Fibroblast of gingiva (primary cell): ENCODE results near the gene TUFT1.
"Not testable (repeated sequence)": the region's sequence is repeated elsewhere in the genome, so short reads cannot be mapped to it uniquely, and the experiment has no call there.

ENCODE experiments used
- DNase-seq: peaks from one replicate; pipeline ENCODE4 v3.0.0-alpha.2; 2011; ENCODE audit warnings: low read depth

TUFT1 gene

DNA sequence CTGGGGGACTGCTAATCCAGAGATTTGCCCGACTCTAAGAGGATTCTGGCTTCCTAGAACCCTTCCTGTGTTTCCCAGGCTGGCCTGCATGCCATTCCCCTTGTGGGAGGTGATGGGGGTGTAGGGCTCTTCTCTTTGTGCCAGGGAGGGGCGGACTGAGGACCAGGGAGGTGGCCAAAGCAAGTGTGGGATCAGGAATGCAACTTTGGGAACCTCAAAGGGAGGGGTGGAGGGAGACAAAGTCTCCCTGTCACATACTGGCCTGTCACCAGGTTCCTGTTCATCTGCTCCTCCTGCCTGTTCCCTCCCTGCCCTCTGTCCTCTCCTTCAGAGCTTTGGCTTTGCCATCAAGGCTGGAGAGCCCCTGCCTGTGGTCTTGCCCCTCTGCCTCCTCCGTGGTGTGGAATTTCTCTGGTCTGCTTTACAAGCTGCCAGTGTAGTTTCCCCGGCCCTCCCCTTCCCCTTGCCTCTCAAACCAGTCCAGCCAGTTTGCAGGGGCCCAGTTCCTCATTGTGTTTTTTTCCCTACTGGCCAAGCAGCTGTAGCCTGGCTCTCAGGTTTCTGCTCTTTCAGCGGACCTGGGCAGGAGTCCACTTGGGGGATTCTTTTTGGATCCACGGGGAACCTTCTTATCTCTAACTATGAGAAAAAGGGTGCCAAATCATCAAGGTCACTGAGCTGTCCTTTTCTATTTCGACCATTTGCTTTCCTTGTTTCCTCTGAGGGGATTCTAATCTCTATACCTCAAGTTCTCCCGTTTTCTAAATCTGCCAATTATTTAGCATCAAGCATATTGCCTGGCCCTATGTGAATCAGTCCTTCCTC lies 27.1 kb upstream of the TUFT1 start:
- DNase-seq = no peak

- no peak for DNase-seq
Observed at GRCh38 chr1:151513626-151514121, 26.4 kb upstream of the TUFT1 start.

DNA sequence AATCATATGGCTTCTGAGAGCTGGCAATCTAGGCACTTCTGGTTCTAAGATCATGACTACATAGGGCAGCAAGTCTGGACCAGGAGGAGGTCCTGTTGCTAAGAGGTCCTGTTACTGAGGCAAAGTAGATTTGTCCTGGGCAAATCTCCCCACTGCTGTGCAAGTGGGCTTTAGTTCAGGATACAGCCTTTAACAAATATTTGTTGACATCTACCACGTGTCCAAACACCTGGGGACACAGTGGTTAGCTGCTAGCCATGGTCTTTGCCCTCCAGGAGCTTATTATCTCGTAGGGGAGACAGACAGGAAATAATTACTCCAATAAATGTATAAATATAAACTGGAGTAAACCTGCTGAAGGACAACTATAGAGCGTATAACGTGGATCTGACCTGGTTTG lies 25.7 kb upstream of the TUFT1 start:
- DNase-seq = no peak

DNA sequence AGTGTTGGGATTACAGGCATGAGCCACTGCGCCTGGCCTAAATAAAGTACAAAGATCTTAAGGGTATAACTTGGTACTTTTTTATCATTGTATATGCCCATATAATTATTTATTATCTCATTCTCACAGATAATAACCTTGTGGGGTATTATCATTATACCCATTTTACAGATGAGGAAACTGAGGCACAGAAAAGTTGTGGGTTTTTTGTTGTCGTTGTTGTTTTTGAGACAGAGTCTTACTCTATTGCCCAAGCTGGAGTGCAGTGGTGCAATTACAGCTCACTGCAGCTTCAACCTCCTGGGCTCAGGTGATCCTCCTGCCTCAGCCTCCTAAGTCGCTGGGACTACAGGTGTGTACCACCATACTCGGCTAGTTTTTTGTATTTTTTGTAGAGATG lies 24.8 kb upstream of the TUFT1 start:
- DNase-seq = no peak

GRCh38 chr1:151516031-151516511 lies 24.0 kb upstream of the TUFT1 start:
- no peak for DNase-seq

DNA sequence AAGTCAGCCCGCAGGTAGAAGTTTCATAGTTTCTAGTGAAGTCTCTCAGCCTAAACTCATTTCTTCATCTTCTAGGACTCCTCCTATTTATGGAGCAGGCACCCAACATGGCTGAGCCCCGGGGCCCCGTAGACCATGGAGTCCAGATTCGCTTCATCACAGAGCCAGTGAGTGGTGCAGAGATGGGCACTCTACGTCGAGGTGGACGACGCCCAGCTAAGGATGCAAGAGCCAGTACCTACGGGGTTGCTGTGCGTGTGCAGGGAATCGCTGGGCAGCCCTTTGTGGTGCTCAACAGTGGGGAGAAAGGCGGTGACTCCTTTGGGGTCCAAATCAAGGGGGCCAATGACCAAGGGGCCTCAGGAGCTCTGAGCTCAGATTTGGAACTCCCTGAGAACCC lies 21.7 kb upstream of the TUFT1 start:
- no peak for DNase-seq

DNA sequence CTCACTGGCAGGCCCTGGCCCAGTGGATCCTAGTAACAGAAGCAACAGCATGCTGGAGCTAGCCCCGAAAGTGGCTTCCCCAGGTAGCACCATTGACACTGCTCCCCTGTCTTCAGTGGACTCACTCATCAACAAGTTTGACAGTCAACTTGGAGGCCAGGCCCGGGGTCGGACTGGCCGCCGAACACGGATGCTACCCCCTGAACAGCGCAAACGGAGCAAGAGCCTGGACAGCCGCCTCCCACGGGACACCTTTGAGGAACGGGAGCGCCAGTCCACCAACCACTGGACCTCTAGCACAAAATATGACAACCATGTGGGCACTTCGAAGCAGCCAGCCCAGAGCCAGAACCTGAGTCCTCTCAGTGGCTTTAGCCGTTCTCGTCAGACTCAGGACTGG lies 21.2 kb upstream of the TUFT1 start:
- DNase-seq = no peak

DNA sequence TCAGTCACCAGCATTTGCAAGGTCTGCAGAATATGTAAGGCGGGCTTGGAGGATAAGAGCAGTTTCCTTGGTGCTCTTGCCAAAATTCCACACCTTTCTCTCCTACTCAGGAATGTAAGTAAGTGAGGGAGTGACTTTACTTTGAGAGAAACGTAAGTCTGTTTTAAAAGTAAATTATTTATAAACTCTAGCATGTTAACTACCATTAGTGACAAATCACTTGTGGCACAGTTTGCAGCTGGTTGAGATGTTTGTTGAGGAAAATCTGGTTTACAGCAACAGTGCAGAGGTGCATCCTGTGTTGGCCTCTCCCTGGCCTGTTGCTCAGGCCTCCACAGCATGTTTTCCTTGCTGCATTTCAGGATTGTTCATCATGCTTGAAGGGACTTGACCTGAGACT lies 20.4 kb upstream of the TUFT1 start:
- DNase-seq = no peak

GRCh38 chr1:151520359-151520758 lies 19.8 kb upstream of the TUFT1 start:
- DNase-seq = no peak

DNA sequence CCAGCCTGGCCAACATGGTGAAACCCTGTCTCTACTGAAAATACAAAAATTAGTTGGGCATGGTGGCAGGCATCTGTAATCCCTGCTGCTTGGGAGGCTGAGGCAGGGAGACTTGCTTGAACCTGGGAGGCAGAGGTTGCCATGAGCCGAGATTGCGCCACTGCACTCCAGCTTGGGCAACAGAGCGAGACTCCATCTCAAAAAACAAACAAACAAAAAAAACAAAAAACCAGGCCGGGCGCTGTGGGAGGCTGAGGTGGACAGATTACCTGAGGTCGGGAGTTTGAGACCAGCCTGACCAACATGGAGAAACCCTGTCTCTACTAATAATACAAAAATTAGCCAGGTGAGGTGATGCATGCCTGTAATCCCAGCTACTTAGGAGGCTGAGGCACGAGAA lies 17.7 kb upstream of the TUFT1 start:
- not testable (repeated sequence) for DNase-seq

GRCh38 chr1:151523326-151523725 lies 16.8 kb upstream of the TUFT1 start:
- DNase-seq = no peak

GRCh38 chr1:151524736-151525135 lies 15.4 kb upstream of the TUFT1 start:
- DNase-seq = no peak

GRCh38 chr1:151526735-151527525 lies 13.2 kb upstream of the TUFT1 start:
- no peak for DNase-seq

DNA sequence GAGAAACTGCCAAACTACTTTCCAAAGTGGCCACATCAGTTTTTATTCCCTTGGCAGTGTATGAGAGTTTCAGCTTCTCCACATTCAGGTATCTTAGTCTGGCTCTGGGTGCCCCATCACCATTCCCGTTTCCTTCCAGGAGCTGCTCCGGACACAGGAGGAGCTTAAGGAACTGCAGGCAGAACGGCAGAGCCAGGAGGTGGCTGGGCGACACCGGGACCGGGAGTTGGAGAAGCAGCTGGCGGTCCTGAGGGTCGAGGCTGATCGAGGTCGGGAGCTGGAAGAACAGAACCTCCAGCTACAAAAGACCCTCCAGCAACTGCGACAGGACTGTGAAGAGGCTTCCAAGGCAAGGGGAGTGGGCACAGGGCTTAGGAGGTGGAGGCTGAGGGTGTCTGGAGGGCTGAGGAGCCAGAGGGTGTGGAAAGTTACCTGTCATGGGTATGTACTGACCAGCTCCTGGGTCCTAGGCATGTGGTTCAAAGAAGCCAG lies 10.9 kb upstream of the TUFT1 start:
- no peak for DNase-seq

GRCh38 chr1:151529781-151530180 lies 10.3 kb upstream of the TUFT1 start:
- no peak for DNase-seq

GRCh38 chr1:151530461-151530860 lies 9.6 kb upstream of the TUFT1 start:
- DNase-seq = no peak

DNA sequence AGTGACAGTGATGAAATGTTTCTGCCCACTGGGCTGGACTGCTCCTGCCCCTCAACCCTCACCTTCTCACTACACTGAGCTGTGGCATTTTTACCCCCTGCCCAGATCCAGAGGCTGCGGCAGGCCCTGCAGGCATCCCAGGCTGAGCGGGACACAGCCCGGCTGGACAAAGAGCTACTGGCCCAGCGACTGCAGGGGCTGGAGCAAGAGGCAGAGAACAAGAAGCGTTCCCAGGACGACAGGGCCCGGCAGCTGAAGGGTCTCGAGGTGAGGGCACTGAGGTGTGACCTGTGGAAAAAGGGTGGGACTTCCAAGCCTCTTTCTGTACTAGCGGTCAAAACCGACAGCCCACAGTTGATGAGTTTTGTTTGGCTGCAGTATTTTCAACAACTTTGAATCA lies 6.2 kb upstream of the TUFT1 start:
- DNase-seq = no peak

- DNase-seq = peak; percentile 59
Observed at GRCh38 chr1:151534662-151535278, 5.3 kb upstream of the TUFT1 start.

- no peak for DNase-seq
Observed at GRCh38 chr1:151535326-151536271, 4.5 kb upstream of the TUFT1 start.

DNA sequence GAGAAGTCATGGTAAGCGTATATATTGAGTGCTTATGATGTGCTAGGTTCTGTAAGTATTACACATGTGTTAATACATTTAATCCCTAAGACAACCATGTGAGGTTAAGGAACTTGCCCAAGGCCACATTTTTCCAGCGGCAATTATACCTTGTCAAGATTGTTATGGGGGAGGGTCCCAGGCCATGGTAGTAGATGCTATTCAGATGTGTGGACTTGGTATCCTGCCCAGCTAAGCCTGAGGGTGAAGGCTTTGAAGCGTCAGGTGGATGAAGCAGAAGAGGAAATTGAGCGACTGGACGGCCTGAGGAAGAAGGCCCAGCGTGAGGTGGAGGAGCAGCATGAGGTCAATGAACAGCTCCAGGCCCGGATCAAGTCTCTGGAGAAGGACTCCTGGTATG lies 3.6 kb upstream of the TUFT1 start:
- no peak for DNase-seq

DNA sequence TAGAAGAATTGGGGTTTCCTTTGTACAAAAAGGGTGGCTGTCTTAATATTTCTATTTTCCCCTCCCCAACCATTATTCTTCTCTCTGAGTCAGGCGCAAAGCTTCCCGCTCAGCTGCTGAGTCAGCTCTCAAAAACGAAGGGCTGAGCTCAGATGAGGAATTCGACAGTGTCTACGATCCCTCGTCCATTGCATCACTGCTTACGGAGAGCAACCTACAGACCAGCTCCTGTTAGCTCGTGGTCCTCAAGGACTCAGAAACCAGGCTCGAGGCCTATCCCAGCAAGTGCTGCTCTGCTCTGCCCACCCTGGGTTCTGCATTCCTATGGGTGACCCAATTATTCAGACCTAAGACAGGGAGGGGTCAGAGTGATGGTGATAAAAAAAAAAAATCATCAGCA lies 3.0 kb upstream of the TUFT1 start:
- DNase-seq = peak; percentile 85
